SH-SY5Y (cell line): ENCODE data around the gene C1QTNF12.

Source experiments
- GATA2 ChIP-seq: IDR thresholded peaks from 2 replicates; pipeline ENCODE4 v1.6.1; 2011; ENCODE audit warnings: mild to moderate bottlenecking, low read depth, low read length
- GATA3 ChIP-seq: IDR thresholded peaks from 2 replicates; pipeline ENCODE4 v1.6.1; 2011; ENCODE audit warnings: low read depth, mild to moderate bottlenecking, low read length, moderate library complexity

- TF ChIP-seq GATA2 (no peak), GATA3 (no peak)
Measured at GRCh38 chr1:1226566-1227362, 19.8 kb downstream of the C1QTNF12 start.
